Neural cell (in vitro differentiated cells): ENCODE data around the gene SP3.

ENCODE experiments used
- EZH2 ChIP-seq: fragments of 200-600, 300-800 bp; shearing (Covaris generic), sonication (generic); IDR thresholded peaks from 2 replicates; pipeline ENCODE4 v1.6.1; 2014; ENCODE audit warnings: antibody characterized with exemption, low read length, borderline replicate concordance, mild to moderate bottlenecking; ENCODE audit not compliant: insufficient read depth, poor library complexity, severe bottlenecking
- POLR2AphosphoS5 ChIP-seq: IDR thresholded peaks from 2 replicates; pipeline ENCODE4 v1.6.1; 2012
- RAD21 ChIP-seq: fragments of 450-650 bp; conservative IDR thresholded peaks from 2 replicates; pipeline ENCODE4 v1.6.1; 2014; ENCODE audit warnings: antibody characterized with exemption, mild to moderate bottlenecking, moderate library complexity
- REST ChIP-seq: IDR thresholded peaks from 2 replicates; pipeline ENCODE4 v1.6.1; 2012; ENCODE audit warnings: borderline replicate concordance
- SMC3 ChIP-seq: fragments of 450-650 bp; conservative IDR thresholded peaks from 2 replicates; pipeline ENCODE4 v1.6.1; 2014; ENCODE audit warnings: antibody characterized with exemption, mild to moderate bottlenecking, moderate library complexity; ENCODE audit not compliant: poor library complexity
- TAF1 ChIP-seq: IDR thresholded peaks from 2 replicates; pipeline ENCODE4 v1.6.1; 2012; ENCODE audit warnings: low read depth
- TF ChIP-seq, protein P1 (sequence below): fragments of 450-650 bp; IDR thresholded peaks from 2 replicates; pipeline ENCODE4 v1.5.1; 2014; ENCODE audit warnings: antibody characterized with exemption, mild to moderate bottlenecking, moderate library complexity; ENCODE audit not compliant: poor library complexity, severe bottlenecking

GRCh38 chr2:173965372-173966025 lies at the start of gene SP3:
- TF ChIP-seq, protein P1, sequence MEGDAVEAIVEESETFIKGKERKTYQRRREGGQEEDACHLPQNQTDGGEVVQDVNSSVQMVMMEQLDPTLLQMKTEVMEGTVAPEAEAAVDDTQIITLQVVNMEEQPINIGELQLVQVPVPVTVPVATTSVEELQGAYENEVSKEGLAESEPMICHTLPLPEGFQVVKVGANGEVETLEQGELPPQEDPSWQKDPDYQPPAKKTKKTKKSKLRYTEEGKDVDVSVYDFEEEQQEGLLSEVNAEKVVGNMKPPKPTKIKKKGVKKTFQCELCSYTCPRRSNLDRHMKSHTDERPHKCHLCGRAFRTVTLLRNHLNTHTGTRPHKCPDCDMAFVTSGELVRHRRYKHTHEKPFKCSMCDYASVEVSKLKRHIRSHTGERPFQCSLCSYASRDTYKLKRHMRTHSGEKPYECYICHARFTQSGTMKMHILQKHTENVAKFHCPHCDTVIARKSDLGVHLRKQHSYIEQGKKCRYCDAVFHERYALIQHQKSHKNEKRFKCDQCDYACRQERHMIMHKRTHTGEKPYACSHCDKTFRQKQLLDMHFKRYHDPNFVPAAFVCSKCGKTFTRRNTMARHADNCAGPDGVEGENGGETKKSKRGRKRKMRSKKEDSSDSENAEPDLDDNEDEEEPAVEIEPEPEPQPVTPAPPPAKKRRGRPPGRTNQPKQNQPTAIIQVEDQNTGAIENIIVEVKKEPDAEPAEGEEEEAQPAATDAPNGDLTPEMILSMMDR, result no peak
- TF ChIP-seq EZH2, result no peak
- peak; percentile 91 for TF ChIP-seq REST
- peak; percentile 97 for TF ChIP-seq POLR2AphosphoS5
- TF ChIP-seq TAF1, result peak; percentile 92
- TF ChIP-seq SMC3, result peak; percentile 62
- TF ChIP-seq RAD21, result peak; percentile 61
